Measurements from ENCODE around the gene PTPRM.
A peak's percentile ranks its signal among the peaks of the same experiment; 100 is the strongest.

PTPRM gene

GRCh38 chr18:7817575-7818230 lies 250.6 kb downstream of the PTPRM start:
- no peak for DNase-seq

- no peak for DNase-seq
Measured at GRCh38 chr18:7821784-7822183, 254.7 kb downstream of the PTPRM start.

- no peak for DNase-seq
Measured at GRCh38 chr18:7822435-7823331, 255.6 kb downstream of the PTPRM start.

GRCh38 chr18:7824970-7825369 lies 257.9 kb downstream of the PTPRM start:
- no peak for DNase-seq

GRCh38 chr18:7830468-7830867 lies 263.4 kb downstream of the PTPRM start:
- peak; percentile 0 for DNase-seq

GRCh38 chr18:7839548-7839947 lies 272.4 kb downstream of the PTPRM start:
- no peak for DNase-seq

- no peak for DNase-seq
Measured at GRCh38 chr18:7840411-7840810, 273.3 kb downstream of the PTPRM start.

GRCh38 chr18:7844017-7844416 lies 276.9 kb downstream of the PTPRM start:
- no peak for DNase-seq

GRCh38 chr18:7844418-7844817 lies 277.3 kb downstream of the PTPRM start:
- no peak for DNase-seq

GRCh38 chr18:7846335-7846734 lies 279.2 kb downstream of the PTPRM start:
- no peak for DNase-seq

- DNase-seq = no peak
Measured at GRCh38 chr18:7847357-7848053, 280.4 kb downstream of the PTPRM start.

- no peak for DNase-seq
Measured at GRCh38 chr18:7848054-7848412, 280.9 kb downstream of the PTPRM start.

GRCh38 chr18:7850446-7850845 lies 283.3 kb downstream of the PTPRM start:
- DNase-seq = no peak

GRCh38 chr18:7855028-7855427 lies 287.9 kb downstream of the PTPRM start:
- no peak for DNase-seq

- no peak for DNase-seq
Measured at GRCh38 chr18:7855671-7856070, 288.6 kb downstream of the PTPRM start.

- no peak for DNase-seq
Measured at GRCh38 chr18:7856116-7856515, 289.0 kb downstream of the PTPRM start.

- no peak for DNase-seq
Measured at GRCh38 chr18:7856733-7857132, 289.6 kb downstream of the PTPRM start.

- no peak for DNase-seq
Measured at GRCh38 chr18:7857562-7857961, 290.4 kb downstream of the PTPRM start.

GRCh38 chr18:7859122-7859521 lies 292.0 kb downstream of the PTPRM start:
- no peak for DNase-seq

- no peak for DNase-seq
Measured at GRCh38 chr18:7870266-7870665, 303.1 kb downstream of the PTPRM start.

GRCh38 chr18:7870855-7871254 lies 303.7 kb downstream of the PTPRM start:
- no peak for DNase-seq

GRCh38 chr18:7871560-7872456 lies 304.7 kb downstream of the PTPRM start:
- DNase-seq = no peak

GRCh38 chr18:7872569-7872968 lies 305.5 kb downstream of the PTPRM start:
- DNase-seq = no peak
